H1 (cell line): ENCODE data around the gene NXN. TPM values are rescaled to one million over a fixed set of nuclear protein-coding genes. Genes with fewer than 3 reads are reported as not detected.
A peak's percentile ranks its signal among the peaks of the same experiment; 100 is the strongest.

ENCODE experiments used
- BRCA1 ChIP-seq: IDR thresholded peaks from 2 replicates; pipeline ENCODE4 v1.6.1; 2012; ENCODE audit warnings: low read depth, low read length, improper control_type of control experiment
- CHD2 ChIP-seq: IDR thresholded peaks from 2 replicates; pipeline ENCODE4 v1.6.1; 2012; ENCODE audit warnings: low read length, improper control_type of control experiment
- CTBP2 ChIP-seq: IDR thresholded peaks from 2 replicates; pipeline ENCODE4 v1.7.0; 2011; ENCODE audit warnings: borderline replicate concordance, mild to moderate bottlenecking, moderate library complexity, mixed read lengths, low read length; ENCODE audit not compliant: insufficient read depth, insufficient read length
- EGR1 ChIP-seq: IDR thresholded peaks from 2 replicates; pipeline ENCODE4 v1.6.1; 2011; ENCODE audit warnings: low read depth, low read length, borderline replicate concordance
- EP300 ChIP-seq, 2 experiments: IDR thresholded peaks; 1 replicate in 1 of 2; 2 replicates in 1 of 2; pipeline ENCODE4 v1.6.1; 2011 to 2012; ENCODE audit warnings: low read depth in 2 of 2, low read length in 2 of 2, mild to moderate bottlenecking in 2 of 2, borderline replicate concordance in 1 of 2, inconsistent platforms in 1 of 2, moderate library complexity in 1 of 2
- HDAC6 ChIP-seq: IDR thresholded peaks from one replicate; pipeline ENCODE4 v1.7.1; 2012; ENCODE audit warnings: low read depth, mild to moderate bottlenecking, inconsistent platforms, low read length, moderate library complexity
- KDM5A ChIP-seq: fragments of 200-600 bp; IDR thresholded peaks from 2 replicates; pipeline ENCODE4 v1.7.1; 2012; ENCODE audit warnings: mild to moderate bottlenecking, low read length, inconsistent platforms, mixed read lengths
- POLR2AphosphoS5 ChIP-seq: IDR thresholded peaks from 2 replicates; pipeline ENCODE4 v1.6.1; 2011; ENCODE audit warnings: low read depth, low read length
- POU5F1 ChIP-seq: IDR thresholded peaks from 2 replicates; pipeline ENCODE4 v1.6.1; 2011; ENCODE audit warnings: low read depth, mild to moderate bottlenecking, low read length, moderate library complexity
- RAD21 ChIP-seq, 2 experiments: IDR thresholded peaks in 1 of 2; conservative IDR thresholded peaks in 1 of 2; 2 replicates each; pipeline ENCODE4 v1.6.1; 2011; ENCODE audit warnings: low read depth in 2 of 2, low read length in 2 of 2, improper control_type of control experiment in 1 of 2, inconsistent platforms in 1 of 2, mild to moderate bottlenecking in 1 of 2, moderate library complexity in 1 of 2
- SIN3A ChIP-seq, 2 experiments: IDR thresholded peaks in 1 of 2; conservative IDR thresholded peaks in 1 of 2; 2 replicates each; pipeline ENCODE4 v1.6.1; 2011 to 2012; ENCODE audit warnings: low read length in 2 of 2, improper control_type of control experiment in 1 of 2, low read depth in 1 of 2, mild to moderate bottlenecking in 1 of 2
- SIX5 ChIP-seq: IDR thresholded peaks from 2 replicates; pipeline ENCODE4 v1.6.1; 2011; ENCODE audit warnings: mild to moderate bottlenecking, low read depth, low read length
- SRF ChIP-seq: IDR thresholded peaks from 2 replicates; pipeline ENCODE4 v1.6.1; 2011; ENCODE audit warnings: mild to moderate bottlenecking, low read depth, low read length, moderate library complexity
- TAF1 ChIP-seq: IDR thresholded peaks from 2 replicates; pipeline ENCODE4 v1.6.1; 2011; ENCODE audit warnings: mild to moderate bottlenecking, low read depth, low read length
- YY1 ChIP-seq: IDR thresholded peaks from 2 replicates; pipeline ENCODE4 v1.6.1; 2011; ENCODE audit warnings: low read depth, mild to moderate bottlenecking, low read length
- polyA plus RNA-seq, 7 experiments: library from polyadenylated mRNA; depleted of rRNA in 3 of 7; stranded (reverse) in 5 of 7; unstranded in 2 of 7; fragments of >200 nt in 5 of 7; fragments of 200-250 nt in 2 of 7; gene quantifications; 1 replicate in 5 of 7; 2 replicates in 1 of 7; 4 replicates in 1 of 7; pipeline versions ENCODE4 v1.2.1 to v1.2.3, GENCODE V29; 2011 to 2013; ENCODE audit warnings: missing spikeins in 2 of 7, mixed read lengths in 2 of 7
- total RNA-seq: library from RNA; stranded (reverse); fragmentation: NEBNext Ultra II Directional; extraction: Animal tissue kit (Norgen Biotek cat#: 25700); gene quantifications from 2 replicates; pipeline ENCODE4 v1.2.1, GENCODE V29; 2021
- TF ChIP-seq, protein P1 (sequence below): IDR thresholded peaks from 2 replicates; pipeline ENCODE4 v1.6.1; 2012; ENCODE audit warnings: inconsistent platforms
- TF ChIP-seq, protein P2 (sequence below): IDR thresholded peaks from 2 replicates; pipeline ENCODE4 v1.6.1; 2012; ENCODE audit warnings: low read length, inconsistent platforms
- TF ChIP-seq, protein P3 (sequence below), 3 experiments: IDR thresholded peaks; 1 replicate in 2 of 3; 2 replicates in 1 of 3; pipeline versions ENCODE4 v1.5.1 to v1.6.1; 2011; ENCODE audit warnings: low read length in 3 of 3, mild to moderate bottlenecking in 3 of 3, inconsistent platforms in 2 of 3, low read depth in 1 of 3, moderate library complexity in 1 of 3; ENCODE audit not compliant: insufficient read depth in 1 of 3; ENCODE audit errors: control extremely low read depth in 1 of 3

Gene NXN
- total and polyA plus RNA-seq, 2 of the 8 experiments (the other 6 are each of a cell fraction or from before 2014, with no cell fraction given), result 94.1 to 107 TPM

DNA sequence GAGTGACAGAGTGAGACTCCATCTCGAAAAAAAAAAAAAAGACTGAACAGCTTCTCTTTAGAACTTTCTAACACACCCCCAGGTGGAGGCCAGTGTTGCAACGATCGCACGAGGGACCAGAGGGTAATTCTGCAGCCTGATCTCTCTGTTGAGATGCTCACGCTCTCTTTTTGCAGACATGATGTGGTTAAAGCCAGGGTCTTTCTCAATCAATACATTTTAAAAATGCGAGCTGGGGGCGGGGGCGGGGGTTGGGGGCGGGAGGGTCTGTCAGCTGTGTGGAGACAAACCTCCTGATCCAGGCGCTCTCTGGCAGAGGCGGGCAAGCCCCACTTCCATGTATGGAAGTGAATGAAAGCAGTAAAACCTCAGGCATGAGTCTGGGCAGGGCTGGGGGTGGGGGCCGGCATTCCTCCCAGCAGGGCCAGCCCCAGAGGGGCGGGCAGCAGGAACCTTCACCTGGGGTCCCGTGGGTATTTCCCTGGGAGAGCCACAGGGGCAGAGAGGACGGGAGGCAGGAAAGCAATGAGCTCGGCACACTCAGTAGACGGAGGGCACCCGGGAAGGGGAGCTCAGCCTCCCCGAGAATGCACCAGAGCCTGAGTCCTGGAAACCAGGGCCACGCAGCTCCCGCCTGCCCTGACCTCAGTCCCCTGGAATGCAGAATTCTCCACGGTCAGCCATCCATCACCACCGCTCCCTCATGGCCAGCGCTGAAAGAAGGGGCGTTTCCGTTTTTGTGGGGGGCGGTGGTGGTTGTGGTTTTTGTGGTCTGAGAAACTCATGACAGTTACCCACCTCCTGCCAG, 28.0 kb downstream of the NXN start (continued):
- TF ChIP-seq POU5F1 (no peak), CHD2 (no peak), TAF1 (peak; percentile 61), SIN3A (conservative IDR thresholded peaks at IDR 0.05 in 1 of 2, IDR thresholded peaks at IDR 0.05 in 1 of 2; ENCODE audit: low read depth in 1 of 2, low read length in 2 of 2) (no peak), CTBP2 (no peak), HDAC6 (no peak), RAD21 (IDR thresholded peaks at IDR 0.05 in 1 of 2, conservative IDR thresholded peaks at IDR 0.05 in 1 of 2; ENCODE audit: low read depth in 2 of 2, low read length in 2 of 2) (0 out of 4 replicates have a peak, but pooled peaks of 1 of the 2 experiments have one; percentile 2), EP300 (IDR thresholded peaks at IDR 0.05; ENCODE audit: borderline replicate concordance in 1 of 2, low read depth in 2 of 2, low read length in 2 of 2) (no peak), BRCA1 (no peak), YY1 (no peak), KDM5A (no peak), POLR2AphosphoS5 (peak; percentile 49), SRF (peak; percentile 89), SIX5 (no peak), EGR1 (no peak)
- TF ChIP-seq, protein P1, sequence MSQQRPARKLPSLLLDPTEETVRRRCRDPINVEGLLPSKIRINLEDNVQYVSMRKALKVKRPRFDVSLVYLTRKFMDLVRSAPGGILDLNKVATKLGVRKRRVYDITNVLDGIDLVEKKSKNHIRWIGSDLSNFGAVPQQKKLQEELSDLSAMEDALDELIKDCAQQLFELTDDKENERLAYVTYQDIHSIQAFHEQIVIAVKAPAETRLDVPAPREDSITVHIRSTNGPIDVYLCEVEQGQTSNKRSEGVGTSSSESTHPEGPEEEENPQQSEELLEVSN, result no peak
- TF ChIP-seq, protein P2, sequence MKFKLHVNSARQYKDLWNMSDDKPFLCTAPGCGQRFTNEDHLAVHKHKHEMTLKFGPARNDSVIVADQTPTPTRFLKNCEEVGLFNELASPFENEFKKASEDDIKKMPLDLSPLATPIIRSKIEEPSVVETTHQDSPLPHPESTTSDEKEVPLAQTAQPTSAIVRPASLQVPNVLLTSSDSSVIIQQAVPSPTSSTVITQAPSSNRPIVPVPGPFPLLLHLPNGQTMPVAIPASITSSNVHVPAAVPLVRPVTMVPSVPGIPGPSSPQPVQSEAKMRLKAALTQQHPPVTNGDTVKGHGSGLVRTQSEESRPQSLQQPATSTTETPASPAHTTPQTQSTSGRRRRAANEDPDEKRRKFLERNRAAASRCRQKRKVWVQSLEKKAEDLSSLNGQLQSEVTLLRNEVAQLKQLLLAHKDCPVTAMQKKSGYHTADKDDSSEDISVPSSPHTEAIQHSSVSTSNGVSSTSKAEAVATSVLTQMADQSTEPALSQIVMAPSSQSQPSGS, result no peak
- TF ChIP-seq, protein P3, sequence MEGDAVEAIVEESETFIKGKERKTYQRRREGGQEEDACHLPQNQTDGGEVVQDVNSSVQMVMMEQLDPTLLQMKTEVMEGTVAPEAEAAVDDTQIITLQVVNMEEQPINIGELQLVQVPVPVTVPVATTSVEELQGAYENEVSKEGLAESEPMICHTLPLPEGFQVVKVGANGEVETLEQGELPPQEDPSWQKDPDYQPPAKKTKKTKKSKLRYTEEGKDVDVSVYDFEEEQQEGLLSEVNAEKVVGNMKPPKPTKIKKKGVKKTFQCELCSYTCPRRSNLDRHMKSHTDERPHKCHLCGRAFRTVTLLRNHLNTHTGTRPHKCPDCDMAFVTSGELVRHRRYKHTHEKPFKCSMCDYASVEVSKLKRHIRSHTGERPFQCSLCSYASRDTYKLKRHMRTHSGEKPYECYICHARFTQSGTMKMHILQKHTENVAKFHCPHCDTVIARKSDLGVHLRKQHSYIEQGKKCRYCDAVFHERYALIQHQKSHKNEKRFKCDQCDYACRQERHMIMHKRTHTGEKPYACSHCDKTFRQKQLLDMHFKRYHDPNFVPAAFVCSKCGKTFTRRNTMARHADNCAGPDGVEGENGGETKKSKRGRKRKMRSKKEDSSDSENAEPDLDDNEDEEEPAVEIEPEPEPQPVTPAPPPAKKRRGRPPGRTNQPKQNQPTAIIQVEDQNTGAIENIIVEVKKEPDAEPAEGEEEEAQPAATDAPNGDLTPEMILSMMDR (IDR thresholded peaks at IDR 0.05; ENCODE audit: control extremely low read depth in 1 of 3, insufficient read depth in 1 of 3, low read depth in 1 of 3, low read length in 3 of 3), result no peak
